HCT116 (cell line): ENCODE results near the gene UAP1. TPM values are rescaled to one million over a fixed set of nuclear protein-coding genes. Genes with fewer than 3 reads are reported as not detected.
"Not testable (repeated sequence)": the region's sequence is repeated elsewhere in the genome, so short reads cannot be mapped to it uniquely, and the experiment has no call there.

ENCODE experiments used
- ATAC-seq: fragments of 200-7000 bp; cut with Tn5 transposase; 2 replicates; pipeline ENCODE4 v1.9.1; 2020; ENCODE audit warnings: mild to moderate bottlenecking, moderate library complexity
- BruUV-seq: library from RNA; stranded (reverse); fragments of 400-500 nt; replicated peaks from 2 replicates; lab custom pipeline; 2021; lab: Mats Ljungman, UMichigan
- CTCF ChIA-PET: fragments of 300-600 bp; sonication (Branson Sonifier 250); formaldehyde crosslinking; loops from one replicate; lab custom pipeline; 2021; ENCODE audit warnings: antibody characterized with exemption; lab: Charles Lee
- POLR2A ChIA-PET: fragments of 300-600, 350-600 bp; sonication (Branson Sonifier 250); formaldehyde crosslinking; loops from one replicate; lab custom pipeline; 2021; ENCODE audit warnings: antibody characterized with exemption; lab: Charles Lee
- RAD21 ChIA-PET, 2 experiments: fragments of 300-600 bp; sonication (Branson Sonifier 250); formaldehyde crosslinking; loops; one replicate each; lab custom pipeline; 2023; ENCODE audit warnings: low total read pairs in 2 of 2; ENCODE audit not compliant: uncharacterized antibody in 2 of 2, unreplicated experiment in 2 of 2, low non-redundant PET in 1 of 2; lab: Charles Lee
- DNase-seq: peaks from one replicate; pipeline ENCODE4 v3.0.0-alpha.2; 2010; ENCODE audit warnings: low read depth, low spot score
- H2AFZ ChIP-seq: fragments of 200-600 bp; shearing (Covaris generic), sonication (generic); 2 replicates; pipeline ENCODE4 v1.6.1; 2017; ENCODE audit warnings: low read depth, mixed run types, mixed read lengths, antibody characterized with exemption, low read length; ENCODE audit not compliant: poor library complexity, severe bottlenecking
- H3K27ac ChIP-seq: 2 replicates; pipeline ENCODE4 v1.5.1; 2012; ENCODE audit warnings: low read depth, low read length
- H3K27me3 ChIP-seq: fragments of 200-600 bp; sonication (generic); 2 replicates; pipeline ENCODE4 v1.6.1; 2016; ENCODE audit warnings: mixed run types, low read length, mixed read lengths; ENCODE audit not compliant: insufficient read depth
- H3K36me3 ChIP-seq, 2 experiments: fragments of 200-500 bp in 1 of 2; fragments of 200-600 bp in 1 of 2; sonication (Bioruptor generic) in 1 of 2; sonication (generic) in 1 of 2; 2 replicates each; pipeline versions ENCODE4 v1.5.1 to v1.6.1; 2014 to 2016; ENCODE audit warnings: low read length in 2 of 2, inconsistent platforms in 1 of 2, mixed read lengths in 1 of 2, mixed run types in 1 of 2; ENCODE audit not compliant: insufficient read depth in 2 of 2, control insufficient read depth in 1 of 2
- H3K4me1 ChIP-seq, 2 experiments: fragments of 200-600 bp in 1 of 2; sonication (generic) in 1 of 2; 2 replicates each; pipeline versions ENCODE4 v1.5.1 to v1.6.1; 2012 to 2017; ENCODE audit warnings: low read length in 2 of 2, inconsistent platforms in 1 of 2, mild to moderate bottlenecking in 1 of 2, mixed read lengths in 1 of 2, mixed run types in 1 of 2, moderate library complexity in 1 of 2; ENCODE audit not compliant: insufficient read depth in 2 of 2, control insufficient read depth in 1 of 2
- H3K4me2 ChIP-seq: fragments of 200-600 bp; sonication (generic); 2 replicates; pipeline ENCODE4 v1.6.1; 2017; ENCODE audit warnings: mixed run types, low read length, mixed read lengths
- H3K4me3 ChIP-seq, 2 experiments: fragments of 200-600 bp in 1 of 2; sonication (generic) in 1 of 2; replicated peaks in 1 of 2; 2 replicates each; pipeline ENCODE4 v1.5.1; 2011 to 2016; ENCODE audit warnings: low read length in 2 of 2, control low read depth in 1 of 2, low read depth in 1 of 2, mild to moderate bottlenecking in 1 of 2, mixed read lengths in 1 of 2, mixed run types in 1 of 2
- H3K79me2 ChIP-seq: fragments of 200-600 bp; sonication (generic); 2 replicates; pipeline ENCODE4 v1.6.1; 2017; ENCODE audit warnings: mild to moderate bottlenecking, mixed run types, low read length, moderate library complexity, mixed read lengths; ENCODE audit not compliant: insufficient read depth
- H3K9ac ChIP-seq: fragments of 200-600 bp; sonication (generic); 2 replicates; pipeline ENCODE4 v1.6.1; 2016; ENCODE audit warnings: low read length, mixed read lengths
- H3K9me2 ChIP-seq: fragments of 200-600 bp; sonication (generic), shearing (Covaris generic); 2 replicates; pipeline ENCODE4 v1.6.1; 2017; ENCODE audit warnings: mixed run types, mild to moderate bottlenecking, moderate library complexity; ENCODE audit not compliant: insufficient read depth
- H3K9me3 ChIP-seq, 2 experiments: fragments of 200-500 bp in 1 of 2; fragments of 200-600 bp in 1 of 2; sonication (Bioruptor generic) in 1 of 2; sonication (generic) in 1 of 2; 2 replicates each; pipeline ENCODE4 v1.6.1; 2014 to 2017; ENCODE audit warnings: low read length in 2 of 2, mixed read lengths in 2 of 2, inconsistent platforms in 1 of 2, low read depth in 1 of 2, mild to moderate bottlenecking in 1 of 2, mixed run types in 1 of 2, moderate library complexity in 1 of 2; ENCODE audit not compliant: control insufficient read depth in 1 of 2, insufficient read depth in 1 of 2
- H4K20me1 ChIP-seq: fragments of 200-600 bp; sonication (generic), shearing (Covaris generic); 2 replicates; pipeline ENCODE4 v1.6.1; 2017; ENCODE audit warnings: mixed run types, mild to moderate bottlenecking, moderate library complexity; ENCODE audit not compliant: insufficient read depth
- CBX3 ChIP-seq: IDR thresholded peaks from 2 replicates; pipeline ENCODE4 v1.6.1; 2012; ENCODE audit warnings: low read depth
- CEBPB ChIP-seq: IDR thresholded peaks from 2 replicates; pipeline ENCODE4 v1.6.1; 2012; ENCODE audit warnings: low read depth
- CTCF ChIP-seq, 3 experiments: fragments of 200-600 bp in 1 of 3; sonication (generic) in 1 of 3; IDR thresholded peaks in 2 of 3; conservative IDR thresholded peaks in 1 of 3; 2 replicates each; pipeline ENCODE4 v1.5.1; 2012 to 2017; ENCODE audit warnings: low read depth in 2 of 3, low read length in 2 of 3, antibody characterized with exemption in 1 of 3, borderline replicate concordance in 1 of 3, control low read depth in 1 of 3, mild to moderate bottlenecking in 1 of 3, mixed read lengths in 1 of 3, mixed run types in 1 of 3, moderate library complexity in 1 of 3; ENCODE audit not compliant: insufficient read depth in 1 of 3
- ELF1 ChIP-seq: IDR thresholded peaks from 2 replicates; pipeline ENCODE4 v1.6.1; 2012; ENCODE audit warnings: low read depth, borderline replicate concordance
- EZH2 ChIP-seq: fragments of 200-600 bp; sonication (generic); IDR thresholded peaks from 2 replicates; pipeline ENCODE4 v1.6.1; 2017; ENCODE audit warnings: antibody characterized with exemption, mixed run types
- EZH2phosphoT487 ChIP-seq: fragments of 200-600 bp; IDR thresholded peaks from 2 replicates; pipeline ENCODE4 v1.6.1; 2018; ENCODE audit warnings: antibody characterized with exemption, borderline replicate concordance
- FOSL1 ChIP-seq: IDR thresholded peaks from 2 replicates; pipeline ENCODE4 v1.6.1; 2012; ENCODE audit warnings: low read depth
- JUND ChIP-seq: IDR thresholded peaks from 2 replicates; pipeline ENCODE4 v1.6.1; 2012
- MAX ChIP-seq: IDR thresholded peaks from 2 replicates; pipeline ENCODE4 v1.6.1; 2012
- POLR2AphosphoS5 ChIP-seq: IDR thresholded peaks from 2 replicates; pipeline ENCODE4 v1.6.1; 2011; ENCODE audit warnings: mild to moderate bottlenecking, low read depth, low read length, moderate library complexity
- RAD21 ChIP-seq: IDR thresholded peaks from 2 replicates; pipeline ENCODE4 v1.6.1; 2012; ENCODE audit warnings: low read depth, mild to moderate bottlenecking
- SP1 ChIP-seq: IDR thresholded peaks from 2 replicates; pipeline ENCODE4 v1.6.1; 2012; ENCODE audit warnings: low read depth
- SRF ChIP-seq: IDR thresholded peaks from 2 replicates; pipeline ENCODE4 v1.6.1; 2012; ENCODE audit warnings: low read depth
- YY1 ChIP-seq: IDR thresholded peaks from 2 replicates; pipeline ENCODE4 v1.6.1; 2011; ENCODE audit warnings: low read length, low read depth, moderate library complexity, mild to moderate bottlenecking; ENCODE audit not compliant: insufficient replicate concordance; ENCODE audit errors: extremely low read depth
- ZBTB33 ChIP-seq: IDR thresholded peaks from 2 replicates; pipeline ENCODE4 v1.6.1; 2011; ENCODE audit warnings: mild to moderate bottlenecking, low read length, moderate library complexity; ENCODE audit not compliant: insufficient replicate concordance; ENCODE audit errors: extremely low read depth
- ZFX ChIP-seq: fragments of 450-650 bp; IDR thresholded peaks from 2 replicates; pipeline ENCODE4 v1.6.1; 2017
- intact Hi-C: fragments of 100-400 bp; cut with micrococcal nuclease; formaldehyde crosslinking; loops from 2 replicates; pipeline ENCODE4 v1.10.0; 2022
- total RNA-seq: library from RNA; stranded (reverse); gene quantifications from one replicate; pipeline ENCODE4 v1.2.1, GENCODE V29; 2021; ENCODE audit not compliant: unreplicated experiment

UAP1 gene
- total RNA-seq, 1 experiment from 2014 or later = 51.4 TPM

DNA sequence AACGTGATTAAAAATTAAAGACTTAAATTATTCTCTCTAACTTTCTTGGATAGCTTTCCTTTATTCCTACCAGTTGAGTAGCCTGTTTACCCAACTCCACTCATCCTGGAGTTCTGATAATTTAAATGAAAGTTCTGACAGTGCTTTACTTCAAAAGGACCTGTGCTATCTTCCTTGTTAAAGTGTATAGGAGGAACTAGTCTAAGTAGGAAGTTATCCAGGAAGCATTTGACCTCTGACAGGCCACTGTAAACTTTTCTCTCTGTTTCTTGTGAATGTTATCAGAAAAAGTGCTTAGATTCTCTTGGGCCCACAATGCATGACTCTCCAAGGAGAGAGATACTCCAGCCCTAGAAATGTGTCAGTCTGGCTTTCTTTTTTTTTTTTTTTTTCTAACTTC is 9.2 kb downstream of the UAP1 start:
- Histone ChIP-seq H3K4me3 (no peak overlapping the region), H3K27ac (no peak overlapping the region), H3K9ac (no peak overlapping the region), H3K36me3 (peaks cover 6 to 15% of the 10 kb centered on the region in 2 experiments; a peak in 2 of 4 replicates), H3K9me2 (no peaks in the 10 kb centered on the region), H3K27me3 (no peaks in the 10 kb centered on the region), H3K79me2 (peaks cover 60% of the 10 kb centered on the region), H3K4me1 (no peaks in the 10 kb centered on the region), H3K9me3 (no peaks in the 10 kb centered on the region)
- no TSS peak for BruUV-seq
- RAD21 ChIA-PET = no interaction called here
- no peak for DNase-seq
- no peak for TF ChIP-seq CTCF (IDR thresholded peaks at IDR 0.05 in 2 of 3, conservative IDR thresholded peaks at IDR 0.05 in 1 of 3; ENCODE audit: borderline replicate concordance in 1 of 3, insufficient read depth in 1 of 3, low read depth in 2 of 3, low read length in 2 of 3)
- no peak for TF ChIP-seq YY1
- TF ChIP-seq RAD21 = no peak
- no peak for TF ChIP-seq CBX3
- TF ChIP-seq SRF = no peak
- no peak for TF ChIP-seq FOSL1
- TF ChIP-seq ZFX = no peak
- no peak for TF ChIP-seq CEBPB
- no peak for TF ChIP-seq POLR2AphosphoS5
- TF ChIP-seq SP1 = no peak
- TF ChIP-seq ELF1 = no peak
- no peak for TF ChIP-seq EZH2phosphoT487
- no peak for TF ChIP-seq EZH2
- TF ChIP-seq JUND = no peak
- no peak for TF ChIP-seq ZBTB33
- TF ChIP-seq MAX = no peak
- TF ChIP-seq, all 23 proteins: peak for 0
- CTCF ChIA-PET = no interaction called here
- no peak overlapping the region for H2AFZ ChIP-seq
- POLR2A ChIA-PET = no interaction called here
- H4K20me1 ChIP-seq = peaks cover 4% of the 10 kb centered on the region; the same call in 1 of the 2 replicates
- H3K4me2 ChIP-seq = no peak overlapping the region
- no peak for ATAC-seq
- intact Hi-C loops = no loop called here

- H3K4me1 ChIP-seq, H3K4me3 ChIP-seq, H2AFZ ChIP-seq, H3K4me2 ChIP-seq, H3K9me3 ChIP-seq, H3K27ac ChIP-seq, CTCF ChIA-PET, intact Hi-C loops, RAD21 ChIA-PET, POLR2A ChIA-PET, ATAC-seq, BruUV-seq, H4K20me1 ChIP-seq, H3K9me2 ChIP-seq, H3K27me3 ChIP-seq, DNase-seq, H3K9ac ChIP-seq: not testable (repeated sequence)
- Histone ChIP-seq H3K79me2 (peaks cover 60% of the 10 kb centered on the region), H3K36me3 (peaks cover 6 to 15% of the 10 kb centered on the region in 2 experiments; a peak in 2 of 4 replicates)
These were observed 9.6 kb downstream of the UAP1 start for GRCh38 chr1:162571121-162571520.
